Chondrocyte (in vitro differentiated cells): ENCODE results near the gene LURAP1L. TPM values are rescaled to one million over a fixed set of nuclear protein-coding genes. Genes with fewer than 3 reads are reported as not detected.

Source experiments
- DNase-seq: peaks from one replicate; pipeline ENCODE4 v3.0.0; 2021; ENCODE audit warnings: mixed read lengths, low spot score
- H3K27ac Mint-ChIP-seq: one replicate; pipeline ENCODE4 v1.8.0; 2021; ENCODE audit warnings: mild to moderate bottlenecking, moderate library complexity, mixed read lengths; ENCODE audit not compliant: unreplicated experiment
- H3K27me3 Mint-ChIP-seq: 2 replicates; pipeline ENCODE4 v1.8.0; 2021; ENCODE audit warnings: low read depth, mixed read lengths
- H3K36me3 Mint-ChIP-seq: 2 replicates; pipeline ENCODE4 v1.8.0; 2021; ENCODE audit warnings: low read depth, mixed read lengths
- H3K4me1 Mint-ChIP-seq: 2 replicates; pipeline ENCODE4 v1.8.0; 2021; ENCODE audit warnings: low read depth, mild to moderate bottlenecking, mixed read lengths
- H3K4me3 Mint-ChIP-seq: one replicate; pipeline ENCODE4 v1.8.0; 2021; ENCODE audit warnings: mild to moderate bottlenecking, moderate library complexity, mixed read lengths; ENCODE audit not compliant: unreplicated experiment
- H3K9me3 Mint-ChIP-seq: 2 replicates; pipeline ENCODE4 v1.8.0; 2021; ENCODE audit warnings: low read depth, mixed read lengths
- CTCF ChIP-seq: fragments of 200-600 bp; sonication (generic); IDR thresholded peaks from 2 replicates; pipeline ENCODE4 v1.5.0; 2021; ENCODE audit warnings: antibody characterized with exemption, mild to moderate bottlenecking, moderate library complexity
- total RNA-seq: library from RNA; stranded (reverse); gene quantifications from 3 replicates; pipeline ENCODE4 v1.2.1, GENCODE V29; 2021

Gene LURAP1L
- total RNA-seq, 1 donor from 2014 or later: 67.4 TPM

DNA sequence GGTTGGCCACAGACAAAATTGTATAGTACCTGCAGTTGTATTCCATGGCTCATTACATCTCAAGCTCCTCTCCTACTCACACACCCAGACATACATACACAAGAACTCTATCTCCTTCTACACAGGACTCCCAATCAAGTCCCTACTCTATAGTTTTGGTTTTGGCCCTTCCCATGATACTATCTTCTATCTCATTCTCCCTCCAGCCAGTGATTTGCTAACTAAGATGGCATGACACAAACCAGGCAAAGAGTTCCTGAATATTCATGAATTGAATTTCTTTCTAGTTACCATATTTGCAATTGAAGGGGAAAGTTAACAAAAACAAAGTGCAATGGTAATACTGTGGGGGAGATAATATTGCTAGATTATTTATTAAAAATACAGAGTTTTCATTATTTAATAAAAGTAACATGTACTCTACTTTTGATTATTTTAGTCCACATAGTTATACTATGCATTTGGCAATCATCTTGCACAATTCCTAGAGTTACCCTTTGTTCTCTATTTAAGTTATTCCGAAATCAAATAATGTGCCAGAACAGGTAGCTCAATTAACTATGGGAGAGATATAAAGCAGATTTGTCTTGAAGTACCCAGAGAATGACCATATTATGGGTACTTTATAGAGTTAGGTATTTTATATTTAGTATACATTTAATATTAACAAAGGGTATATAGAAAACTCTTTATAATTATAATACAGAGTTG lies 9.6 kb upstream of the LURAP1L start:
- H3K4me1 Mint-ChIP-seq: peaks cover 1% of the 10 kb centered on the region
- H3K36me3 Mint-ChIP-seq: no peaks in the 10 kb centered on the region
- H3K9me3 Mint-ChIP-seq: no peaks in the 10 kb centered on the region
- H3K27me3 Mint-ChIP-seq: no peaks in the 10 kb centered on the region
- H3K4me3 Mint-ChIP-seq: no peak overlapping the region
- H3K27ac Mint-ChIP-seq: no peak overlapping the region
- TF ChIP-seq CTCF: no peak
- no peak for DNase-seq

- Mint-ChIP-seq H3K27ac (no peak overlapping the region), H3K9me3 (no peaks in the 10 kb centered on the region), H3K4me3 (no peak overlapping the region), H3K27me3 (no peaks in the 10 kb centered on the region), H3K4me1 (peaks cover 2% of the 10 kb centered on the region), H3K36me3 (no peaks in the 10 kb centered on the region)
- no peak for TF ChIP-seq CTCF
- no peak for DNase-seq
Measured at GRCh38 chr9:12766357-12766756, 8.5 kb upstream of the LURAP1L start.

DNA sequence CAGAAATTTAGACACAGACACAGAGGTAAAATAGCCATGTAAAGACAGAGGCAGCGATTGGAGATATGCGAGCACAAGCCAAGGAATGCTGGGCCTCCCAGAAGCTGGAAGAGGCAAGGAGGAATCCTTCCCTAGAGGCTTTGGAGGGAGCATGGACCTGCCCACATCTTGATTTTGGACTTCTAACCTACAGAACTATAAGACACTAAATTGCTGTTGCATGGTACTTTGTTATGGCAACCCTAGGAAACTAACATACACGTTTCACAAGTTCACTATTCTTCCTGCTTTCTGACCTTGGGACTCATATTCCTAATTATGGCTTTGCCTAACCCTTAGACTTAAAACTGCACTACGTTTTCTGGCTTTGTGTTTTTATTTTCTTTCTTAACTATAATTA lies 4.6 kb upstream of the LURAP1L start:
- no peaks in the 10 kb centered on the region for H3K9me3 Mint-ChIP-seq
- no peak for TF ChIP-seq CTCF
- H3K36me3 Mint-ChIP-seq: no peaks in the 10 kb centered on the region
- DNase-seq: no peak
- H3K27me3 Mint-ChIP-seq: no peaks in the 10 kb centered on the region
- no peak overlapping the region for H3K27ac Mint-ChIP-seq
- H3K4me3 Mint-ChIP-seq: no peak overlapping the region
- H3K4me1 Mint-ChIP-seq: peaks cover 21% of the 10 kb centered on the region

GRCh38 chr9:12771891-12772290 lies 2.9 kb upstream of the LURAP1L start:
- DNase-seq: no peak
- Mint-ChIP-seq H3K36me3 (peaks cover 2% of the 10 kb centered on the region), H3K4me1 (peaks cover 22% of the 10 kb centered on the region), H3K27ac (peak overlapping the region; percentile 29), H3K27me3 (no peaks in the 10 kb centered on the region), H3K9me3 (no peaks in the 10 kb centered on the region), H3K4me3 (no peak overlapping the region)
- TF ChIP-seq CTCF: no peak

- TF ChIP-seq CTCF: no peak
- Mint-ChIP-seq H3K36me3 (peaks cover 8% of the 10 kb centered on the region), H3K4me1 (peaks cover 34% of the 10 kb centered on the region), H3K4me3 (no peak overlapping the region), H3K27me3 (no peaks in the 10 kb centered on the region), H3K27ac (no peak overlapping the region), H3K9me3 (no peaks in the 10 kb centered on the region)
- no peak for DNase-seq
Measured at GRCh38 chr9:12773562-12773961, 1.3 kb upstream of the LURAP1L start.
